WI38 (cell line): Measurements from ENCODE around the gene MS4A4A.
A peak's percentile ranks its signal among the peaks of the same experiment; 100 is the strongest.

Source experiments
- H3K4me3 ChIP-seq: 2 replicates; pipeline ENCODE4 v1.5.1; 2011; ENCODE audit warnings: low read depth, mild to moderate bottlenecking, control low read depth, low read length
- CTCF ChIP-seq: IDR thresholded peaks from 2 replicates; pipeline ENCODE4 v1.5.1; 2012; ENCODE audit warnings: low read depth, mild to moderate bottlenecking, control low read depth, low read length

Gene MS4A4A

GRCh38 chr11:60252213-60253108, 28.0 kb upstream of the MS4A4A start:
- TF ChIP-seq CTCF: no peak
- no peak overlapping the region for H3K4me3 ChIP-seq

GRCh38 chr11:60257956-60258722, 22.3 kb upstream of the MS4A4A start:
- TF ChIP-seq CTCF: no peak
- H3K4me3 ChIP-seq: no peak overlapping the region

DNA sequence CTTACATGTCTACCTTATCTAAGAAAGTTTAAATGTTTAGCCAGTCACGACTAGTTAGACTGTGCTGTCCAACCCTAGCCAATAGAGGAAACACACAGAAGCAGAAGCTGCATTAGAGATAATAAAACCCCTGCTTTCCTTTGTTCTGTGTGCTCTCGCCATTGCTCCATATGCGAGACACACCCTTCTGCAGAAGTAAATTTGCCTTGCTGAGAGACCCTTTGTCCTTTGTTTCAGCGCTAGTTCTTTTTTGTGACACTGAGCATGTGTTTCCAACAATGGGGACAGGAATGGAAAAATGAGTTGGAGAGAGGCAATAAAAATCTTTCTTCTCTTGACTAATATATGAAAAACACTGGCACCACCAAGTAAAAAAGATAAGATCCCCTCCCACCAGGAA, 19.5 kb upstream of the MS4A4A start:
- H3K4me3 ChIP-seq: no peak overlapping the region
- TF ChIP-seq CTCF: no peak

DNA sequence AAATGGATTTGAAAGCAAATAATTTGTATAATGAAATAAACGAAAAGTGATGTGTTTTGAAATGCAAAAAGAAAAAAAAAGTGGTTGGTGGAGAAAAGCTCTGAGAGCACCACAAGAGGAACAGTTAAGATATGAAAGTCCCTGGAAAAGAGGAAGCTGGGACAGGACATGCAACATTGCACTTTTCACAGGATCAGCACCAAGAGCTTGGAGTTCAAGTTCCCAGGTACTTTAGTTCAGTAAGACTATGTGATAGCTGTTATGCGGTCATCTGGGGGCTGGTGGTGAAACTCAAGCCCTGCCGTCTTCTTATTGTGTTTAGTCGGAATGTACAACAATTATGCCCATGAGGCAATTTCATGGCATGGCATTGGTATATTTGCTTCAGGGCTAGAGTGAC, 17.1 kb upstream of the MS4A4A start:
- H3K4me3 ChIP-seq: no peak overlapping the region
- no peak for TF ChIP-seq CTCF

- H3K4me3 ChIP-seq: no peak overlapping the region
- TF ChIP-seq CTCF: no peak
Measured at GRCh38 chr11:60264644-60265043, 15.8 kb upstream of the MS4A4A start.

DNA sequence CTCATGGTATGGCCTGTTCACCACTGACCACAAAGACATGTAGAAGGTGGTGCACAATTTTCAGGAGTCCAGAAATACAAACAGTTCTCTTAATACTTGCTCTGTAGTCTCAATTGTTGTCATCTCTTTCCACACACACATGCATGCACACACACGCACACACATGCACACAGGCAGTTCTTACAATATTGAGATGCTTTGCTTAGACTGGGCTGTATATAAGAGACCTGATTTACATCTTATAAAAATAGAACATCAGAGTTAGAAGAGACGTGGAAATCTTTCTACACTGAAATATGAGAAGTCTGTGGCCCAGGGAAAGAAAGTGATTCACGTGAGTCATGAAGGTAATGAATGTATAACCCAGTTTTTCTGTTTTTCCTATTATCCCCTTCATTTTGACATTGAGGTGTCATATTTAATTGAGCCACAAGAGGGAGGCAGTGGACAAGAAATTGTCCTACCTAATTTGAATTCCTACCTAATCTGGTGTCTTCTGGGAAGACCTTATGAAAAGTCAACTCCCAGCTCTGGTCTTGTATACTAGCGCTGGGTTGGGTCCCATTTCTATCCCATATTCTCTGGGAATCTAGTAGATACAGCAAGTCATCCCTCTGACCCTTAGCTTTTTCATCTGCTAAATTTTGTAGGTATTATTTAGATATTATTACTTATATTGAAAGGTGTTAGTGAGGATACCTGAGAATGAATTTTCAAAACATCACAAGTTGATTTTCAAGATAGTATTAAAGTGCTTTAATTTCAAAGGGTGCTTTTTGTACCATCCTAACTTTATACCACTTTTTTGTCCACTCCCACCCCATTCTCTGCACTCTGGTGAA, 14.9 kb upstream of the MS4A4A start:
- TF ChIP-seq CTCF: peak; percentile 51
- no peak overlapping the region for H3K4me3 ChIP-seq
